B cell (primary cell): Measurements from ENCODE around the gene GEMIN7. TPM values are rescaled to one million over a fixed set of nuclear protein-coding genes. Genes with fewer than 3 reads are reported as not detected.

Experiments used
- ATAC-seq: fragments of 200-7000 bp; cut with Tn5 transposase; one replicate; pipeline ENCODE4 v1.10.0; 2021; ENCODE audit warnings: low read depth, mild to moderate bottlenecking, moderate number of reproducible peaks, moderate library complexity
- CTCF ChIA-PET: fragments of 350-600 bp; sonication (Branson Sonifier 250); formaldehyde crosslinking; loops from one replicate; lab custom pipeline; 2021; ENCODE audit warnings: antibody characterized with exemption, inconsistent platforms; lab: Charles Lee
- POLR2A ChIA-PET: fragments of 350-600 bp; sonication (Branson Sonifier 250); formaldehyde crosslinking; loops from one replicate; lab custom pipeline; 2021; ENCODE audit warnings: antibody characterized with exemption; lab: Charles Lee
- DNase-seq: peaks from one replicate; pipeline ENCODE4 v3.0.0; 2013
- H2AFZ ChIP-seq: 2 replicates; pipeline ENCODE4 v1.6.1; 2012; ENCODE audit warnings: mild to moderate bottlenecking, low read depth, low read length; ENCODE audit not compliant: insufficient read depth, poor library complexity, severe bottlenecking
- H3K27ac ChIP-seq, 2 donors: 1 replicate in 1 of 2; 2 replicates in 1 of 2; pipeline ENCODE4 v1.5.1; 2012 to 2013; ENCODE audit warnings: low read length in 2 of 2, mild to moderate bottlenecking in 2 of 2, moderate library complexity in 1 of 2
- H3K27me3 ChIP-seq, 4 experiments: fragments of 200-600 bp in 1 of 4; sonication (generic) in 1 of 4; replicated peaks in 1 of 4; 1 replicate in 2 of 4; 2 replicates in 2 of 4; pipeline versions ENCODE4 v1.6.1 to v1.7.0; 2013 to 2016; ENCODE audit warnings: low read length in 3 of 4, mild to moderate bottlenecking in 2 of 4, mixed read lengths in 1 of 4, moderate library complexity in 1 of 4; ENCODE audit not compliant: insufficient read depth in 4 of 4, control insufficient read depth in 3 of 4; ENCODE audit errors: control extremely low read depth in 1 of 4
- H3K36me3 ChIP-seq, 2 experiments: replicated peaks in 1 of 2; 1 replicate in 1 of 2; 2 replicates in 1 of 2; pipeline versions ENCODE4 v1.6.1 to v1.7.1; 2013; ENCODE audit warnings: low read length in 1 of 2; ENCODE audit not compliant: insufficient read depth in 2 of 2, control insufficient read depth in 1 of 2; ENCODE audit errors: control extremely low read depth in 1 of 2, extremely low read depth in 1 of 2
- H3K4me1 ChIP-seq, 2 donors: fragments of 200-600 bp in 1 of 2; sonication (generic) in 1 of 2; 1 replicate in 1 of 2; 2 replicates in 1 of 2; pipeline versions ENCODE4 v1.5.1 to v1.6.1; 2013 to 2017; ENCODE audit warnings: low read length in 2 of 2; ENCODE audit not compliant: control insufficient read depth in 2 of 2, insufficient read depth in 2 of 2
- H3K4me2 ChIP-seq: replicated peaks from 2 replicates; pipeline ENCODE3; 2012; ENCODE audit warnings: mild to moderate bottlenecking, low read depth, low read length; ENCODE audit not compliant: poor library complexity, severe bottlenecking
- H3K4me3 ChIP-seq, 5 experiments: fragments of 200-600 bp in 1 of 5; sonication (generic) in 1 of 5; 1 replicate in 3 of 5; 2 replicates in 2 of 5; pipeline versions ENCODE4 v1.5.1 to v1.7.0; 2011 to 2016; ENCODE audit warnings: low read length in 4 of 5, mild to moderate bottlenecking in 4 of 5, low read depth in 2 of 5, control low read depth in 1 of 5, moderate library complexity in 1 of 5; ENCODE audit not compliant: insufficient read depth in 1 of 5; ENCODE audit errors: control extremely low read depth in 1 of 5, extremely low read depth in 1 of 5
- H3K79me2 ChIP-seq: fragments of 200-600 bp; sonication (generic); one replicate; pipeline ENCODE4 v1.6.0; 2016; ENCODE audit warnings: low read length; ENCODE audit not compliant: control insufficient read depth, insufficient read depth
- H3K9ac ChIP-seq: fragments of 200-600 bp; sonication (generic); 2 replicates; pipeline ENCODE4 v1.6.1; 2017; ENCODE audit warnings: mild to moderate bottlenecking, low read length, moderate library complexity
- H3K9me3 ChIP-seq, 3 donors: one replicate each; pipeline versions ENCODE4 v1.6.1 to v1.7.1; 2013; ENCODE audit warnings: low read length in 2 of 3; ENCODE audit not compliant: control insufficient read depth in 2 of 3, insufficient read depth in 1 of 3; ENCODE audit errors: control extremely low read depth in 1 of 3
- H4K20me1 ChIP-seq: 2 replicates; pipeline ENCODE4 v1.6.0; 2012; ENCODE audit warnings: mild to moderate bottlenecking, low read length; ENCODE audit not compliant: insufficient read depth, control insufficient read depth, poor library complexity, severe bottlenecking
- H3K27ac Mint-ChIP-seq: one replicate; pipeline ENCODE4 v1.8.0; 2021; ENCODE audit warnings: mixed read lengths
- H3K27me3 Mint-ChIP-seq: one replicate; pipeline ENCODE4 v1.8.0; 2021; ENCODE audit warnings: mixed read lengths
- H3K4me1 Mint-ChIP-seq: one replicate; pipeline ENCODE4 v1.8.0; 2021; ENCODE audit warnings: mixed read lengths
- H3K4me3 Mint-ChIP-seq: one replicate; pipeline ENCODE4 v1.8.0; 2021; ENCODE audit warnings: mixed read lengths
- H3K9me3 Mint-ChIP-seq: one replicate; pipeline ENCODE4 v1.8.0; 2022; ENCODE audit warnings: mixed read lengths; ENCODE audit not compliant: insufficient read depth
- CTCF ChIP-seq: fragments of 200-600 bp; IDR thresholded peaks from one replicate; pipeline ENCODE4 v1.8.0; 2022; ENCODE audit warnings: antibody characterized with exemption, mild to moderate bottlenecking
- EZH2 ChIP-seq: IDR thresholded peaks from 2 replicates; pipeline ENCODE4 v1.6.1; 2012; ENCODE audit warnings: borderline replicate concordance, low read depth, mild to moderate bottlenecking, moderate library complexity, low read length; ENCODE audit not compliant: insufficient read depth, poor library complexity, severe bottlenecking
- WGBS: methylation state at CpG from one replicate; pipeline ENCODE4 v1.1.5; 2013; ENCODE audit warnings: missing lambda C conversion rate; ENCODE audit not compliant: insufficient coverage; 5-methylcytosine and 5-hydroxymethylcytosine counted together
- intact Hi-C: fragments of 100-400 bp; cut with micrococcal nuclease; formaldehyde crosslinking; loops from one replicate; pipeline ENCODE4 v1.10.0; 2022
- polyA plus RNA-seq: library from polyadenylated mRNA; depleted of rRNA; stranded (reverse); fragments of >200 nt; gene quantifications from 2 replicates; pipeline ENCODE4 v1.2.3, GENCODE V29; 2012
- total RNA-seq, 2 donors: library from RNA; stranded (reverse); fragments of 120-200 nt in 1 of 2; gene quantifications; 1 replicate in 1 of 2; 2 replicates in 1 of 2; pipeline versions ENCODE4 v1.2.3 to v1.2.4, GENCODE V29; 2013 to 2022

Gene GEMIN7
- total and polyA plus RNA-seq, 2 donors (not counting 1 experiment from before 2014, with no cell fraction given) = 43.0 to 89.4 TPM

GRCh38 chr19:45137179-45137761 is 58.2 kb downstream of the GEMIN7 start:
- TF ChIP-seq CTCF = no peak
- TF ChIP-seq EZH2 = no peak
- Mint-ChIP-seq H3K4me3 (peak overlapping the region; percentile 83), H3K27ac (peak overlapping the region; percentile 78), H3K27me3 (no peaks in the 10 kb centered on the region), H3K9me3 (no peaks in the 10 kb centered on the region), H3K4me1 (peaks cover 45% of the 10 kb centered on the region)
- ChIA-PET CTCF (interaction anchor here (0.7 to 1.9 kb wide), 5 partner anchors 11 to 34 kb away, joined by 3 to 6 read pairs (median 3); no protein-coding TSS in a partner anchor), POLR2A (interaction anchor here (0.5 kb wide), 1 partner anchor 122 kb away, joined by 3 read pairs; no protein-coding TSS in a partner anchor)
- H3K4me1 ChIP-seq = peaks cover 42 to 52% of the 10 kb centered on the region in 2 donors
- DNase-seq = peak; percentile 54
- H2AFZ ChIP-seq = no peak overlapping the region
- ATAC-seq = peak; percentile 73
- H4K20me1 ChIP-seq = peaks cover 17% of the 10 kb centered on the region
- WGBS = 51% methylated on average over 14 of the region's 17 CpGs
- peak overlapping the region; percentile 35 for H3K9ac ChIP-seq
- intact Hi-C loops = loop anchor here (2.0 kb wide), 1 partner anchor 16 kb away; no protein-coding TSS in a partner anchor
- H3K4me2 ChIP-seq = peak overlapping the region; percentile 59
- peaks cover 64% of the 10 kb centered on the region for H3K79me2 ChIP-seq
- no peaks in the 10 kb centered on the region for H3K9me3 ChIP-seq
- H3K27me3 ChIP-seq = no peaks in the 10 kb centered on the region
- peak overlapping the region; percentile 18 to 28 for H3K27ac ChIP-seq
- H3K4me3 ChIP-seq = peak overlapping the region in 1 of 5 experiments; percentile 29
- peaks cover 0 to 7% of the 10 kb centered on the region in 2 experiments for H3K36me3 ChIP-seq

GRCh38 chr19:45138303-45138751 is 59.3 kb downstream of the GEMIN7 start:
- peaks cover 60% of the 10 kb centered on the region for H3K79me2 ChIP-seq
- 97% methylated on average over 11 of the region's 11 CpGs for WGBS
- ChIA-PET POLR2A (interaction anchor here (0.7 kb wide), 1 partner anchor 141 kb away, joined by 8 read pairs; no protein-coding TSS in a partner anchor), CTCF (interaction anchor here (1.1 kb wide), 1 partner anchor 76 kb away, joined by 4 read pairs; no protein-coding TSS in a partner anchor)
- peaks cover 42 to 51% of the 10 kb centered on the region in 2 donors for H3K4me1 ChIP-seq
- peaks cover 17% of the 10 kb centered on the region for H4K20me1 ChIP-seq
- Mint-ChIP-seq H3K4me3 (no peak overlapping the region), H3K4me1 (peaks cover 45% of the 10 kb centered on the region), H3K27ac (no peak overlapping the region), H3K9me3 (no peaks in the 10 kb centered on the region), H3K27me3 (no peaks in the 10 kb centered on the region)
- H3K4me3 ChIP-seq = no peak overlapping the region
- intact Hi-C loops = no loop called here
- H3K4me2 ChIP-seq = no peak overlapping the region
- TF ChIP-seq CTCF (no peak), EZH2 (no peak)
- H3K9me3 ChIP-seq = no peaks in the 10 kb centered on the region
- no peak for ATAC-seq
- no peak overlapping the region for H3K9ac ChIP-seq
- DNase-seq = no peak
- no peak overlapping the region for H3K27ac ChIP-seq
- H3K36me3 ChIP-seq = peaks cover 0 to 12% of the 10 kb centered on the region in 2 experiments
- H3K27me3 ChIP-seq = no peaks in the 10 kb centered on the region
- H2AFZ ChIP-seq = no peak overlapping the region
